Erythroblast (primary cell): ENCODE data around the gene SUB1.
"Not testable (repeated sequence)": the region's sequence is repeated elsewhere in the genome, so short reads cannot be mapped to it uniquely, and the experiment has no call there.

ENCODE experiments used
- DNase-seq, 2 experiments: peaks; one replicate each; lab custom pipeline; 2025; lab: John Stamatoyannopoulos, UW
- GATA1 ChIP-seq: IDR thresholded peaks from 2 replicates; pipeline ENCODE4 v1.6.1; 2011; ENCODE audit warnings: low read depth, mild to moderate bottlenecking, control low read depth, low read length, moderate library complexity
- POLR2A ChIP-seq: IDR thresholded peaks from 2 replicates; pipeline ENCODE4 v1.6.1; 2011; ENCODE audit warnings: mild to moderate bottlenecking, low read length

Gene SUB1

DNA sequence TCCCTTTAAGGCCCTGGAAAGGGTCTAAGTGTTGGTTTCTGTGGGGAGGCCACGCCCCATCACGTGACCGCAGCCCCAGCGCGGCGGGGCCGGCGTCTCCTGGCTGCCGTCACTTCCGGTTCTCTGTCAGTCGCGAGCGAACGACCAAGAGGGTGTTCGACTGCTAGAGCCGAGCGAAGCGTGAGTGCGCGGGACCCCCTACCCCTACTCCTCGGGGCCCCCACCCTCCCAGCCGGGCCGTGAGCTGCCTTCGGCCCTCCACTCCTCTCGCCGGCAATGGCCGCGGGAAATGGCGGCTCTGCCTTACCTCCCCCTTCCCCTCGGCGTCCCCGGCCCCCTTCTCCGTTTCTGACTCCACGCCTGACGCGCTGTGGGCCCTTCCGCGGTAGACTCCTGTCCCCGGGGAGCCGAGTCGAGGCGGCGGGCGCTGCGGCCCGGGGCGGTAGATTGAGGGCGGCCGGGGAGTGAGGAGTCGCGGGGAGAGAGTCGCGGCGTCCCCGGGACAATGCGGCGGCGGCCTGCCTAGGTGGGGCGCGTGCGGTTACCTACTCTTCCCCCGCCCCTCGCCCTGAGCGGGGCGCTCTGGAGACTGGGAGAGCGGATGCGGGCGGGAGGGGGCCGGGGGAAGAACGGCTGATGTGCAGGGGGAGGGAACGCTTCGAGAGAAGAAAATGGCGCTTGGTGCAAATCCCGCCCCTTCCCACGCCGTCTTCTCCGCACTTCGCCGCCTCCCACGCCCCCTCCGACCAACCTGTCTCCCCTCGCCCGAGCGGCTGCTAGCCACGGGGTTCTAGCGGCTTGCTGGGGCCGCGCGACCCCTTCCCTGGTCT, at the start of gene SUB1:
TSS of gene SUB1 (plus strand) at position 112 of the 830 bp plus-strand sequence. CDS start 2,956 bp downstream, outside the sequence.
- DNase-seq = peak; percentile 95 to 96
- TF ChIP-seq POLR2A = peak; percentile 88
- TF ChIP-seq GATA1 = no peak

DNA sequence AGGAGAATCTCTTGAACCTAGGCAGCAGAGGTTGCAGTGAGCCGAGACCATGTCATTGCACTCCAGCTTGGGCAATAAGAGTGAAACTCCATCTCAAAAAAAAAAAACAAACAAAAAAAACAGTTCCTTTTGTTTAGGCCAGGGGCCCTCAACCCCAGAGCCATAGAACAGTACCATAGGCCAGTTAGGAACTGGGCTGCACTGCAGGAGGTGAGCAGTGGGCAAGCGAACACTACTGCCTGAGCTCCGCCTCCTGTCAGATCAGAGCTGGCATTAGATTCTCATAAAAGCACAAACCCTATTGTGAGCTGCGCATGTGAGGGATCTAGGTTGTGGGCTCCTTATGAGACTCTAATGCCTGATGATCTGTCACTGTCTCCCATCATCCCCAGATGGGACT, 49.1 kb upstream of the SUB1 start:
- DNase-seq = no peak
- TF ChIP-seq GATA1 (no peak), POLR2A (no peak)

DNA sequence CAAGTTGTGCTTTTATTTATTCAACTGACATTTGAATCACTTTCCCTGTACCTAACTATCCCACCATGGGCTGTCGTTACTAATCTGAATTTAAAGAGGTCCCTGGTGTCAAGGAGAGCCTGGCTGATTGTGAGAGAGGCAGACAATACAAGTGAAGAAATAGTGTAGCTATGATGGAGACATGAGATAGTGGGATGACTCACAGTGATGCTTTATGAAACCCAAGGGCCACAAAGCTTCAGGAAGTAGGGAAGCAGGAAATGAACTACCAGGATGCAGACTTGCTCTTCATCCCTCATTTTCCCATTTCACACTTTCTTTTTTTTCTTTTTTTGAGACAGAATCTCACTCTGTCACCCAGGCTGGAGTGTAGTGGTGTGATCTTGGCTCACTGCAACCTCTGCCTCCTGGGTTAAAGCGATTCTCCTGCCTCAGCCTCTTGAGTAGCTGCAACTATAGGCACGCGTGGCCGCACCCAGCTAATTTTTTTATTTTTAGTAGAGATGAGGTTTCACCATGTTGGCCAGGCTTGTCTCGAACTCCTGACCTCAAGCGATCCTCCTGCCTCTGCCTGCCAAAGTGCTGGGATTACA, 47.8 kb upstream of the SUB1 start:
- peak in 1 of 2 experiments; percentile 4 for DNase-seq

DNA sequence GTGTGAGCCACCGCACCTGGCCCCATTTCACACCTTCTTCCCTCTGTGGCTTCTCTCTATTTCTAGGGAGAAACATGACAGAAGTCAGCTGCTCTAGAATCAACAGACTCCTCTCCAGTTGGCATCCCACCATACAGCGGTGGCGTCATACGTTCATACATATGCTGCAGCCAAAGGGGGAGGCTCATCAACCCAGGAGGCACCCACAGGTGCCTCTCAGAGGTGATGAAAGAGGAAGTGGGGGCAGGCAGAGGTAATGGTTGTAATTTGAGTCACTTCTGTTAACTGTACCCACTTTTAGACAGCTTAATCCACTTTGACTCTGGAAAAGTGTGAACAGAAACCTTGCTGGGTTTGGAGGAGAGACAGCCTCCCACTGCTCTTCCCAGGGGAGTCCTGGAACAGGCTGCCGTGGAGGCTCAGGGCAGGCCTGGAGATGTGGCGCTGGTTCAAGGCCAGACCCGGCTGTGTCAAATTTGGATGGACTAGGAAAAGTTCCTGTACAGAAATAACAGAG, 47.3 kb upstream of the SUB1 start:
- TF ChIP-seq GATA1 (no peak), POLR2A (no peak)
- DNase-seq = no peak

DNA sequence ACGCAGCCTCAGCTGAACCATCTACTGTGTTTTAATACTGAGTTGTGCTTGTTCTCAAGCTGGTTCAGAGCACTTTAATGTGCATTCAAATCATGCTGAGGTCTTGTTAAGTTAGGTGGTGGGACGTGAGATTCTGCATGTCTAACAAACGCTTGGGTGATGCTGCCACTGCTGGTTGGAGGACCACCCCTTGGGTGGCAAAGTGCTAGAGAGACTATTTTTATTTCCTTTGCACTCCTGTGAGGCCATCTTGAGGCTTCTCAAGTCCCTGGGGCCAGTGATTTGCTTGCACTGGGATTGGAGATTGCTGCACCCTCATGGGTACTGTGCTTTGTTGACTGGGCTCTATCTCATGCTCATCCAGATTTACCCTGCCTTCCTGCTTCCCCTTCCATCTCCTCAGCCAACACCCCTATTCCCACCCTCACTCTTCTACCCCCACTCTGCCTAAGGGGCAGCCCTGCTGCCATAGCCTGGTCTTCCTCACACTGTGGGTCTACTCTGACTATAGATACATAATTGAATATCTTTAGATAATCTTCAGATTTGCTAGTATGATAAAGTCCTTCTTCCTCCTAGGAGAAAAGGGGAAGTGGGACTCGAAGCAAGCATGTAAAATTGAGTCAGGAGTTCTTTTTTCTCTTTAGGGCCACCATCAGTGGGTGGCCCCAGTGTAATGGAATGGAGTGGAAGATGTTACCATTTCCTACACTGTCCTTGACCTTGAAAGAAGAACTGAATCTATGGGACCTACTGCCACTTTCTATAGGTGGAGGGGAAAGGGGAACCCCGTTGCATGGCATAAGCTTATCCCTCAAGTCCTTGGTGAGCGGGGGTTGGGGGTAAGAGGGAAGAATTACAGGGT, 45.1 kb upstream of the SUB1 start:
- TF ChIP-seq GATA1 (no peak), POLR2A (no peak)
- DNase-seq = no peak

DNA sequence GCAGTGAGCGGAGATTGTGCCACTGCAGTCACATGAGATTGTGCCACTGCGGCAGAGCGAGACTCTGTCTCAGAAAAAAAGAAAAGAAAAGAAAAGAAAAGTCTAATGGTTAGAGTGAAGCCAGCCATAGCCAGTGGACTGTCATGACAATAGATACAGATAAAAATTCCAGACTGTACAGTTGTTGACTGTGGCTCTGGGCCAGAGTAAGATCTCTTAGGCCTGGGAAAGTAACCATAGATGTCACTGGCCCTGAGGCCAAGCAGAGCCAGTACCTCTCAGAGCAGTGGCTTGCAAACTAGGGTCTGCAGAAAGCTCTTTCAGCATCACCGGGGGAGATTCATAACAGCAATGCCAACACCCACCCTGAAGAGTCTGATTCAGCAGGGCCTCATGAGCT, 44.1 kb upstream of the SUB1 start:
- DNase-seq = no peak
- TF ChIP-seq GATA1 (no peak), POLR2A (no peak)

DNA sequence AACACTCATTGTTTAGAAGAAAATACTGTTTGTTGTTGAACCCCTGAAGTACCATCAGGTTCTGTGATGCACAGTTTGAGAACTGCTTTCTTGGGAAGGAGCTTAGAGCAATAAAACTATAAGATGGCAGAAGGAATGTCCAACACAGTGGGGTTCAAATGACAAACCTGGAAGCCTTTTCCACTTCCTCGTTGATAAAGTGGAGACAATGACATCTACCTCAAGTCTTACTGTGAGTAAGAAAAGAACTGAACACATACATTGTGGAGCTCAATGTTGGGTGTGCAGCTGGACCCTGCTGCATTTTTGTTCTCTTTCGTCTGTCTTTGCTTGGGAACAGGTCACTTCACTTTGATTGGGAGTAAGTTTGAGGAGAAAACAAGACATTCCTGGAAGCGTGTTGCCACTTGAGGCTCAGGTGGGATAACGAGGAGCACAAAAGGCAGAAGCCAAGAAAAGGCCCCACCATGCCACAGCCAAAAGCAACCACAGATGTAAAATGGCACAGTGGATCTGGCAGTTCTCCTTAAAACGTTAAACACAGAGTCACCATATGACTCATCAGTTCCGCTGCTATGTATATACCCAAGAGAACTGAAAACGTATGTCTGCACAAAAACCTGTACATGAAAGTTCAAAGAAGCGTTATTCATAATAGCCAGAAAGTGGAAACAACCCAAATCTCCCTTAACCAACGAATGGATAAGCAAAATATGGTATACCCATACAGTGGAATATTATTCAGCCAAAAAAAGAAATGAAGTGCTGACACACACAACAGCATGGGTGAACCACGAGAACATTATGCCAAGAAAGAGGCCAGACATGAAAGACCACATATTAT, 42.9 kb upstream of the SUB1 start:
- TF ChIP-seq GATA1 (no peak), POLR2A (no peak)
- peak in 1 of 2 experiments; percentile 13 for DNase-seq

DNA sequence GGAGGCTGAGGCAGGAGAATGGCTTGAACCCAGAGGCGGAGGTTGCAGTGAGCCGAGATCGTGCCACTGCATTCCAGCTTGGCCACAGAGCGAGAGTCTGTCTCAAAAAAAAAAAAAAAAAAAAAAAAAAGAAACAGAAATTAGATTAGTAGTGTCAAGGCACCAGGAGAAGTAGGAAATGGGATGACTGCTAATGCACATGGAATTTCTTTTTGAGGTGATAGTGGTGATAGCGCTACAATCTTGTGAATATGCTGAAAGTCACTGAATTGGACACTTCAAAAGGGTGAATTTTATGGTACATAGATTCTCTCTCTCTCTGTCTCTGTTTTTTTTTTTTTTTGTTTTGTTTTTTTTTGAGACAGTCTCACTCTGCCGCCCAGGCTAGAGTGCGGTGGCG, 42.1 kb upstream of the SUB1 start:
- DNase-seq = no peak
- TF ChIP-seq POLR2A (no peak), GATA1 (no peak)

DNA sequence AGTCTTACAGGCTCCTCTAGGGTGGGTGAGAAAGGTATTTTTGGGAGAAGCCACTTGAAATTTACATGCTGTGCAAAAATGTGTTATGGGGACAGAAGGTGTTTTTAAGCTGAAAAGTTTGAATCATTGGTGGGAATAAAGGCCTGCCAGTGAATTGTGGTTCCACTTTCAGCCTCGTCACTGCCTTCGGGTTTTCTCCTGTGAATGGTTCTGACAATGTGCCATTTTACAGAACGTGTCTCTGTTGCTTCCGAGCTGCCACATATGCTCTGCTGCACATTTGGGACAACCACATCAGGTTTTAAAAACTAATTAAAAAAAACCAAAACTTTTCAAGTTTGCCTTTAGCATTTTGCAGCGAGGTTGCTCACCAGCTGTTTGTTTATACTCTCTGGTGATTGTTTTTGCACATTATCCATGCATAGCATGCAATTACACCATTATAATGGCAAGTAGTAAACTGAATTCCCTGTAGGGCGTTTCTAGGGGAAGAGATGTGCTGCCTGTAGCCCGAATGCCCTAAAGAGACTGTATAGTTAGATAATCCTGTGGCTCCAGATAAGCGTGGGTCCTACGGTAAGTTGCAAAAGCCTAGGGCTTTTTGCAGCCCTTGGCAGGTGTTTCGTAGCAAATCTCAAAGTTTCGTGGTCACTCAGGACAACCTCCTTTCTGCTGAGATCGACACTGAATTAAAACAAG, 40.1 kb upstream of the SUB1 start:
- DNase-seq = peak in 1 of 2 experiments; percentile 14
- TF ChIP-seq GATA1 (no peak), POLR2A (no peak)

DNA sequence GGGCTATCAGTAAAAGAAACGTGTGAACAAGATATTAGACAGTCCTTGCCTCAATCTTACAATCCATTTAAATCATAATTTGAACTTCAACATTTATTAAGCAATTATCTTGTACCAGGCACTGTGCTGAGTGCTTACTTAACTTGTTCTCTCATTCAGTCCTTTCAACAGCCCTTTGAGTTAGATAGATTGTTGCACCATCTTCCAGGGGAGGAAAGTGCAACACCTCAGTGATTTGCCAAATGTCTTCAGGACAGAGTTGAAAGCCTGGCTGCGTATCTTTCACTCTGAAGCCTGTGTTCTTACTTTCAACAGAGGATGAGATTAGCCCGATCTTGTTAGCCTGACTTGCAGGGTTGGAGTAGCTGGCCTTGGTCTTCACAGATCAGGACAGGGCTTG, 34.2 kb upstream of the SUB1 start:
- no peak for TF ChIP-seq POLR2A
- TF ChIP-seq GATA1 = no peak
- no peak for DNase-seq

DNA sequence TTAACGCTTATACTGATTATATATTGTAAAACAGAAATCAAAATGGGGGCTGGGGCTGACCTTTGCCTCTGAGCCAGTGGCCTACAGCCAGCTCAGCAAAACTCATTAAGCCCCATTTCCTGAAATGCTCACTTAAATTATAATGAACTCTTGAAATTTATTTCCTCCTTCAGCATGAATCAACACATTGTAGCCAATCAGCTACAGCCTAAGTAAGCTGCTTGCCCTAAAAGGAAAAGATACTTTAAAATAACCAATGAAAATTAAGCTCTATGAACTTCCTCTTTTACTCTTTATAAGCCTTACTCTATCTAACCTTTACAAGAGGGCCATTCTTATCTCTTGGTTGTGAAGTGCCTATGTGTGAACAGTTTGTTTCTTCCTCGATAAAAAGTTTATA, 33.5 kb upstream of the SUB1 start:
- no peak for DNase-seq
- TF ChIP-seq GATA1 (no peak), POLR2A (no peak)

DNA sequence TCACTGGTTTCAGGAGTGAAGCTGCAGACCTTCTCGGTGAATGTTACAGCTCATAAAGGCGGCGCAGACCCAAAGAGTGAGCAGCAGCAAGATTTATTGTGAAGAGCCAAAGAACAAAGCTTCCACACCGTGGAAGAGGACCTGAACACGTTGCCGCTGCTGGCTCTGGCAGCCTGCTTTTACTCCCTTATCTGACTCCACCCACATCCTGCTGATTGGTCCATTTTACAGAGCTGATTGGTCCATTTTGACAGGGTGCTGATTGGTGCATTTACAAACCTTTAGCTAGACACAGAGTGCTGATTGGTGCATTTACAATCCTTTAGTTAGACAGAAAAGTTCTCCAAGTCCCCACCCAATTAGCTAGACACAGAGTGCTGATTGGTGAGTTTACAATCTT, 32.9 kb upstream of the SUB1 start:
- DNase-seq = not testable (repeated sequence)

DNA sequence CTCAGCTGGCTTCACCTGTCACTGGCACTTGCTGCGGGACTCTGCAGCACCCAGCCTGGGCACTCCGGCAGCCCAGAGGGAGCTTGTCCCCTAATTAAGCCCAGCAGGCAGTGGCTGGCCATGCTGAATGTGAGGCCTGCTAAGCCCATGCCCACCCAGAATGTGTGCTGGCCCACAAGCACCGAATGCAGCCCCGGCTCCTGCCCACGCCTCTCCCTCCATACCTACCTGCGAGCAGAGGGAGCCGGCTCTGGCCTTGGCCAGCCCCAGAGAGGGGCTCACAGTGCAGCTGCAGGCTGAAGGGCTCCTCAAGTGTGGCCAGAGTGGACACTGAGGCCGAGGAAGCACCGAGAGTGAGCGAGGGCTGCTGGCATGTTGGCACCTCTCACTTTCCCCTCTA, 32.4 kb upstream of the SUB1 start:
- DNase-seq = no peak
- no peak for TF ChIP-seq POLR2A
- TF ChIP-seq GATA1 = no peak

DNA sequence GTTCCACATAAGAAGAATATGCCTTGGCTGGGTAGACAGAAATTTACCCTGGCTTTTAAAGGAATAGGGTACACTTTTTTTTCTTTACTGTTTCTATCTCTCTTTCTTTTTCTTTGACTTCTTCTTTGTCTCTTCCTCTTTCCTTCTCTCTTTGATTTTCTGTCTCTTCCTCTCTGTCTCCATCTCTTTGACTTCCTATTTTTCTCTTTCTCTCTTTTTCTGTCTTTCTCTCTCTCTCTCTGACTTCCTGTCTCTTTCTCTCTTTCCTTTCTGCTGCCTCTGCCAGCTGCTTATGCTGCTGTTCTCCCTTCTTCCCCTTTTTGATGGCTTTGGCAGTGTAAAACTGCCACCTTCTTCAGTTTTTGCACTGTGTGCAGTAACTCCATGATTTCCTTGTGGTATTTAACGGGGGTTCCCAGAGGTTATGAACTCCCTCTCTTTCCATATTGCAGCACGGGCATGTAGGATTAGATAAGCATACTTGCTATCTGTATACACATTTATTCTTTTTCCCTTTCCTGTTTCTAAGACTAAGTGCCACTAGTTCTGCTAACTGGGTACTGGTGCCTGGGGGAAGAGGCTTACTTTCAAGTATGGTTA, 31.1 kb upstream of the SUB1 start:
- DNase-seq = not testable (repeated sequence)

DNA sequence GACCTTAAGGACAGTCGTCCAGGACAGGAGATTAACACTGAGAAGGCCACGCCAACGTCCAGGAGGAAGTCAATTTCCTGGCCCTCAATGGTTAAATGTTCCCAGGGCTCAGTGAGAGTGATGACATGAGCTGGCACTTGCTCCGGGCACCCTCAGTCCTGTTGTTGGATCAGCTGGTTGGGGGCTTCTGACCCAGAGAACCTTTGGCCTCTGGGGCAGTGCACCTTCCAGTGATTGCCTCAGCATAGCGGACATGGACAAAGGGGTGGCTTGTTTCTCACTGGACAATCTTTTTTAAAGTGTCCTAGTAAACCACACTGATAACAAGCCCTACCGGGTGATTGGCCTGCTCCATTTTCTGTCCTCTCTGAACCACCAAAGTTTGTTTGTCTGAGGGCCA, 28.8 kb upstream of the SUB1 start:
- not testable (repeated sequence) for DNase-seq
